Measurements from ENCODE around the gene RGMA. TPM values are rescaled to one million over a fixed set of nuclear protein-coding genes. Genes with fewer than 3 reads are reported as not detected.

RGMA gene
- total and polyA plus RNA-seq, 2 of the 8 experiments (the other 6 are each of a cell fraction or from before 2014, with no cell fraction given) = 19.9 to 39.8 TPM

GRCh38 chr15:93121107-93121506 is 32.1 kb upstream of the RGMA start:
- WGBS, 2 experiments (ENCODE audit: extremely low coverage in 1 of 2, insufficient coverage in 1 of 2, insufficient read length in 1 of 2, insufficient replicate concordance in 2 of 2, low coverage in 1 of 2, low lambda C conversion rate in 2 of 2, missing lambda C conversion rate in 1 of 2) = 96% methylated on average over 5 of the region's 5 CpGs; no CpG with 5 or more reads in 1 of the 2 experiments
- H3K23ac ChIP-seq (ENCODE audit: insufficient read length) = no peak overlapping the region
- no peak overlapping the region for H2AFZ ChIP-seq (ENCODE audit: low read length)
- H3K18ac ChIP-seq (ENCODE audit: extremely low read depth, low read length) = no peak overlapping the region
- no peak overlapping the region for H3K4me3 ChIP-seq (ENCODE audit: extremely low read depth in 1 of 4, insufficient read depth in 2 of 4, low read depth in 3 of 4, low read length in 4 of 4)
- no peaks in the 10 kb centered on the region for H3K9me3 ChIP-seq (ENCODE audit: insufficient read depth in 2 of 2, low read depth in 1 of 2, low read length in 1 of 2)
- H2AK5ac ChIP-seq (ENCODE audit: low read depth, low read length) = no peak overlapping the region
- no peak overlapping the region for H3K14ac ChIP-seq (ENCODE audit: insufficient read length)
- H3K4ac ChIP-seq (replicated peaks; ENCODE audit: insufficient read length, low read depth, low read length) = no peak overlapping the region
- no peaks in the 10 kb centered on the region for H3K79me2 ChIP-seq (ENCODE audit: control insufficient read depth in 1 of 2, insufficient read depth in 2 of 2, low read length in 2 of 2)
- H2BK5ac ChIP-seq (ENCODE audit: low read depth, low read length) = no peak overlapping the region
- H2BK20ac ChIP-seq (ENCODE audit: low read length) = no peak overlapping the region
- H4K91ac ChIP-seq (replicated peaks; ENCODE audit: insufficient read length, low read length) = no peak overlapping the region
- ChIA-PET CTCF (ENCODE audit: partially characterized antibody) (interaction anchor here (1.3 kb wide), 1 partner anchor 101 kb away, joined by 3 read pairs; no protein-coding TSS in a partner anchor), POLR2A (ENCODE audit: partially characterized antibody) (no interaction called here)
- no peak overlapping the region for H3K9ac ChIP-seq (replicated peaks in 1 of 4; ENCODE audit: extremely low read depth in 1 of 4, low read depth in 3 of 4, low read length in 3 of 4)
- no peak overlapping the region for H4K5ac ChIP-seq (ENCODE audit: insufficient read length, low read depth, low read length)
- FAIRE-seq (no peak), DNase-seq (ENCODE audit: low read depth in 1 of 2, low spot score in 2 of 2) (no peak)
- no peak overlapping the region for H4K8ac ChIP-seq (ENCODE audit: extremely low read depth, insufficient read depth, low read length)
- H2BK120ac ChIP-seq (replicated peaks; ENCODE audit: low read depth, low read length) = no peak overlapping the region
- H4K20me1 ChIP-seq (replicated peaks in 1 of 2; ENCODE audit: control insufficient read depth in 1 of 2, insufficient read depth in 2 of 2, low read length in 2 of 2) = no peaks in the 10 kb centered on the region
- H3K79me1 ChIP-seq (ENCODE audit: low read depth, low read length) = no peaks in the 10 kb centered on the region
- H3K4me1 ChIP-seq (replicated peaks in 1 of 4; ENCODE audit: control insufficient read depth in 3 of 4, insufficient read depth in 4 of 4, low read length in 3 of 4) = no peaks in the 10 kb centered on the region
- TF ChIP-seq CBX5 (IDR thresholded peaks at IDR 0.05; ENCODE audit: low read depth, low read length) = no peak
- TF ChIP-seq E2F6 (IDR thresholded peaks at IDR 0.05) = no peak
- no peak for TF ChIP-seq YY1 (IDR thresholded peaks at IDR 0.05; ENCODE audit: low read depth, low read length)
- TF ChIP-seq, protein P1, sequence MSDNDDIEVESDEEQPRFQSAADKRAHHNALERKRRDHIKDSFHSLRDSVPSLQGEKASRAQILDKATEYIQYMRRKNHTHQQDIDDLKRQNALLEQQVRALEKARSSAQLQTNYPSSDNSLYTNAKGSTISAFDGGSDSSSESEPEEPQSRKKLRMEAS (IDR thresholded peaks at IDR 0.05) = no peak
- no peak for TF ChIP-seq SAP30 (IDR thresholded peaks at IDR 0.05; ENCODE audit: insufficient read depth, insufficient replicate concordance, low read length)
- TF ChIP-seq JUN (IDR thresholded peaks at IDR 0.05; ENCODE audit: low read depth, low read length) = no peak
- TF ChIP-seq SP1 (IDR thresholded peaks at IDR 0.05; ENCODE audit: low read depth, low read length) = no peak
- TF ChIP-seq PHF8 (conservative IDR thresholded peaks at IDR 0.05; ENCODE audit: low read depth, low read length) = no peak
- H3K23me2 ChIP-seq (ENCODE audit: low read depth, low read length) = no peaks in the 10 kb centered on the region
- H2BK12ac ChIP-seq (ENCODE audit: low read depth, low read length) = no peak overlapping the region
- H3K36me3 ChIP-seq (ENCODE audit: control insufficient read depth in 2 of 4, insufficient read depth in 4 of 4, low read length in 3 of 4) = no peaks in the 10 kb centered on the region
- no peak overlapping the region for H3K56ac ChIP-seq (replicated peaks; ENCODE audit: insufficient read length, low read depth, low read length)
- no peak overlapping the region for H3K4me2 ChIP-seq (ENCODE audit: insufficient read depth in 1 of 2, low read depth in 2 of 2, low read length in 2 of 2)
- H3K27ac ChIP-seq (ENCODE audit: low read depth, low read length) = no peak overlapping the region
- H2BK15ac ChIP-seq (ENCODE audit: low read length) = no peak overlapping the region
- no peaks in the 10 kb centered on the region for H3K27me3 ChIP-seq (replicated peaks in 1 of 4; ENCODE audit: control insufficient read depth in 3 of 4, extremely low read depth in 1 of 4, insufficient read depth in 3 of 4, low read length in 3 of 4)

All from H1 (cell line).